GM10266 (cell line): ENCODE data around the gene SH3BP1.
A peak's percentile ranks its signal among the peaks of the same experiment; 100 is the strongest.
"Not testable (repeated sequence)": the region's sequence is repeated elsewhere in the genome, so short reads cannot be mapped to it uniquely, and the experiment has no call there.

Source experiments
- DNase-seq: peaks from one replicate; pipeline ENCODE4 v3.0.0; 2012; ENCODE audit errors: extremely low spot score
- CTCF ChIP-seq: IDR thresholded peaks from 2 replicates; pipeline ENCODE4 v1.5.1; 2012; ENCODE audit warnings: mild to moderate bottlenecking, low read depth; ENCODE audit not compliant: control insufficient read depth, insufficient read depth; ENCODE audit errors: missing control alignments

The SH3BP1 gene

GRCh38 chr22:37641561-37641949 lies 2.1 kb downstream of the SH3BP1 start:
- DNase-seq: no peak
- TF ChIP-seq CTCF: no peak

GRCh38 chr22:37643225-37643847 lies 3.9 kb downstream of the SH3BP1 start:
- peak; percentile 90 for DNase-seq

GRCh38 chr22:37647317-37647716 lies 7.8 kb downstream of the SH3BP1 start:
- no peak for DNase-seq
- TF ChIP-seq CTCF: no peak

More at GRCh38 chr22:37643225-37643847, 3.9 kb downstream of the SH3BP1 start:
- TF ChIP-seq CTCF: peak; percentile 91

- no peak for TF ChIP-seq CTCF
- no peak for DNase-seq
Measured at GRCh38 chr22:37647928-37648327, 8.5 kb downstream of the SH3BP1 start.

- DNase-seq: no peak
- no peak for TF ChIP-seq CTCF
Measured at GRCh38 chr22:37650463-37651136, 11.1 kb downstream of the SH3BP1 start.

- DNase-seq: no peak
- TF ChIP-seq CTCF: no peak
Measured at GRCh38 chr22:37654563-37655251, 15.2 kb downstream of the SH3BP1 start.

- TF ChIP-seq CTCF: no peak
- DNase-seq: no peak
Measured at GRCh38 chr22:37655252-37655563, 15.7 kb downstream of the SH3BP1 start.

GRCh38 chr22:37656583-37656982 lies 17.1 kb downstream of the SH3BP1 start:
- DNase-seq: not testable (repeated sequence)
